HG02588 (cell line): ENCODE data around the gene USP5.
"Not testable (repeated sequence)": the region's sequence is repeated elsewhere in the genome, so short reads cannot be mapped to it uniquely, and the experiment has no call there.

Source experiments
- ATAC-seq: cut with Tn5 transposase; IDR thresholded peaks from one replicate; pipeline ENCODE4 v1.9.1; 2021; ENCODE audit warnings: mild to moderate bottlenecking, moderate library complexity; ENCODE audit not compliant: unreplicated experiment

The USP5 gene

GRCh38 chr12:6861391-6861790 lies 9.4 kb downstream of the USP5 start:
- ATAC-seq = no peak

DNA sequence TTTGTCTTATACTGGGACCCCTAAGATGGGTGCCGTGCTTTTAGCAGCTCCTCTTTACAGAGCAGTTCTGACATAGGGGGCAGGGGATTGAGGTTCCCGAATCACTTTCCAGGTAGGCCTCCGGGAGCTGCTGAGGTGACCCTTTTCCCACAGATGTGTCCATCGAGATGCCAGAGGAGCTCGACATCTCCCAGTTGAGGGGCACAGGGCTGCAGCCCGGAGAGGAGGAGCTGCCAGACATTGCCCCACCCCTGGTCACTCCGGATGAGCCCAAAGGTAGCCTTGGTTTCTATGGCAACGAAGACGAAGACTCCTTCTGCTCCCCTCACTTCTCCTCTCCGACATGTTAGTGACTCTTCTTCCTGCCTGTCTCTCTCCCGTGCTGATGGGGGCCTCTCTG lies 11.1 kb downstream of the USP5 start:
- no peak for ATAC-seq

DNA sequence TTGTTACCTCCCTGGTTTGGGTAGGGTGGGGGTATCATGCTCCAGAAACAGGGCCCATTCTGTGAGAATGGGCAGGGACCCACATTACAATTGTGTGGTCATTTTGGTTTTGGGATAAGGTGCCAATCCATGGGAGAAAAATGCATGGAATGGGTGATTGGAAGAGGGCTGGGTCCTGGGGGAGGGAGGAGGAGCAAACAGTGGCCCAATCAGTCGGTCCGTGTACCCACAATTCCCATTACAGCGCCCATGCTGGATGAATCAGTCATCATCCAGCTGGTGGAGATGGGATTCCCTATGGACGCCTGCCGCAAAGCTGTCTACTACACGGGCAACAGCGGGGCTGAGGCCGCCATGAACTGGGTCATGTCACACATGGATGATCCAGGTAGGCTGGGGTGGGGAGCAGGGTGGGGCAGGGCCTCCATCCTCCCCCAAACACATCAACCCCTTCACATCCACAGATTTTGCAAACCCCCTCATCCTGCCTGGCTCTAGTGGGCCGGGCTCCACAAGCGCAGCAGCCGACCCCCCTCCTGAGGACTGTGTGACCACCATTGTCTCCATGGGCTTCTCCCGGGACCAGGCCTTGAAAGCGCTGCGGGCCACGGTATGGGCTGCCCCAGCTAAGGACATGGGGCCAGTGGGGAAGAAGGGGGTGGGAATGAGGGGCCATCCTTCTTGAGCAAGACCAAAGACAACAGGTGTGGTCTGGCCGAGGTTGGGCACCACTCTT lies 11.8 kb downstream of the USP5 start:
- ATAC-seq = no peak

DNA sequence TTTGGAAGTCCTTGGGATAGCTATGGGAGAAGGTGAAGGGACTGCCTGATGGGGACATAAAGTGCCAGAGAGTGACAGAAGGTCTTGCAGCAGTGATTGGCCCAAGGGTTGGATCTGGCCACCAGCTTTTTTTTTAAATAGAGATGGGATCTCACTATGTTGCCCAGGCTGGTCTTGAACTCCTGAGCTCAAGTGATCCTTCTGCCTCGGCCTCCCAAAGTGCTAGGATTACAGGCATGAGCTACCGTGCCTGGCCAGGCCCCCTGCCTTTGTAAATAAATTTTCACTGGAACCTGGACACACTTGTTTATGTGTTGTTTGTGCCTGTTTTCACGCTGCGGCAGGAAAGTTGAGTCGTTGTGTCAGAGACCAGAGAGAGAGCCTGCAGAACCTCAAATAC lies 13.4 kb downstream of the USP5 start:
- ATAC-seq = not testable (repeated sequence)

- ATAC-seq = no peak
Measured at GRCh38 chr12:6866163-6866919, 14.4 kb downstream of the USP5 start.

- ATAC-seq = peak; percentile 14
Measured at GRCh38 chr12:6866920-6867412, 15.0 kb downstream of the USP5 start.

- ATAC-seq = peak; percentile 50
Measured at GRCh38 chr12:6867413-6868210, 15.7 kb downstream of the USP5 start, which contains the start of gene TPI1. Gene TPI1 (plus strand): TSS chr12:6867531. CDS start chr12:6867567, 36 bp downstream.

- ATAC-seq = no peak
Measured at GRCh38 chr12:6868211-6869048, 16.5 kb downstream of the USP5 start.

DNA sequence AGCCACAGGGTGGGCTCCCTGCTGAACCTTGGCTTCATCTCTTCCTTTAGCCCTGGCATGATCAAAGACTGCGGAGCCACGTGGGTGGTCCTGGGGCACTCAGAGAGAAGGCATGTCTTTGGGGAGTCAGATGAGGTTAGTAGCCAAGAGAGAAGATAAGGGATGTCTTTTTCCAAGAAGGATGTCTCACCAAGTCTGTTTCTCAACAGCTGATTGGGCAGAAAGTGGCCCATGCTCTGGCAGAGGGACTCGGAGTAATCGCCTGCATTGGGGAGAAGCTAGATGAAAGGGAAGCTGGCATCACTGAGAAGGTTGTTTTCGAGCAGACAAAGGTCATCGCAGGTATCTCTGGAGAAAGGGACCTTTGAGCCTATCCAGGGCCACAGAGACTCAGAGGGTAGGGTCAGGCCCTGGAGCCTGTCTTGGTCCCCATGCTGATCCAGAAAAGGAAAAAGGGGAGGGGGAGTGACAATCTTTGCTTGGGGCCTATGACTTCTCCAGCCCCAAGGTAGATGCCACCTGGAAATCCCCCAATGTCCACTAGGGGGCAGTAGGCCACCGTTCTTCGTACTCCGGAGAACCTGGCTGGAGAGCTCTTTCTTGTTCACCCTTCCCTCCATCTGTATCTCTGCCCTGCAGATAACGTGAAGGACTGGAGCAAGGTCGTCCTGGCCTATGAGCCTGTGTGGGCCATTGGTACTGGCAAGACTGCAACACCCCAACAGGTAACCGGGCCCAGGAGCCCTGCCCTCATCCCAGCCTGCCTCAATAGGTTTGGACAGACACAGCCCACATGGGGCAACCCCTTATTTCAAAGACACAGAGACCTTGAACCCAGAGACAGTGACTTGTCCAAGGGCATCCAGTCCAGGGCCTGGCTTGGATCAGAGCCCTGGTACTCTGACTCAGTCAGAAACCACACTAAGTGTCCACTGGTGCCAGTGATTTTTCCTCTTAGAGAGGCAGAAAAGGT lies 17.4 kb downstream of the USP5 start:
- ATAC-seq = no peak

DNA sequence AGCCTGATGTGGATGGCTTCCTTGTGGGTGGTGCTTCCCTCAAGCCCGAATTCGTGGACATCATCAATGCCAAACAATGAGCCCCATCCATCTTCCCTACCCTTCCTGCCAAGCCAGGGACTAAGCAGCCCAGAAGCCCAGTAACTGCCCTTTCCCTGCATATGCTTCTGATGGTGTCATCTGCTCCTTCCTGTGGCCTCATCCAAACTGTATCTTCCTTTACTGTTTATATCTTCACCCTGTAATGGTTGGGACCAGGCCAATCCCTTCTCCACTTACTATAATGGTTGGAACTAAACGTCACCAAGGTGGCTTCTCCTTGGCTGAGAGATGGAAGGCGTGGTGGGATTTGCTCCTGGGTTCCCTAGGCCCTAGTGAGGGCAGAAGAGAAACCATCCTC lies 18.4 kb downstream of the USP5 start:
- ATAC-seq = not testable (repeated sequence)

- ATAC-seq = no peak
Measured at GRCh38 chr12:6871052-6871957, 19.4 kb downstream of the USP5 start.

- peak; percentile 32 for ATAC-seq
Measured at GRCh38 chr12:6872073-6873048, 20.4 kb downstream of the USP5 start.

DNA sequence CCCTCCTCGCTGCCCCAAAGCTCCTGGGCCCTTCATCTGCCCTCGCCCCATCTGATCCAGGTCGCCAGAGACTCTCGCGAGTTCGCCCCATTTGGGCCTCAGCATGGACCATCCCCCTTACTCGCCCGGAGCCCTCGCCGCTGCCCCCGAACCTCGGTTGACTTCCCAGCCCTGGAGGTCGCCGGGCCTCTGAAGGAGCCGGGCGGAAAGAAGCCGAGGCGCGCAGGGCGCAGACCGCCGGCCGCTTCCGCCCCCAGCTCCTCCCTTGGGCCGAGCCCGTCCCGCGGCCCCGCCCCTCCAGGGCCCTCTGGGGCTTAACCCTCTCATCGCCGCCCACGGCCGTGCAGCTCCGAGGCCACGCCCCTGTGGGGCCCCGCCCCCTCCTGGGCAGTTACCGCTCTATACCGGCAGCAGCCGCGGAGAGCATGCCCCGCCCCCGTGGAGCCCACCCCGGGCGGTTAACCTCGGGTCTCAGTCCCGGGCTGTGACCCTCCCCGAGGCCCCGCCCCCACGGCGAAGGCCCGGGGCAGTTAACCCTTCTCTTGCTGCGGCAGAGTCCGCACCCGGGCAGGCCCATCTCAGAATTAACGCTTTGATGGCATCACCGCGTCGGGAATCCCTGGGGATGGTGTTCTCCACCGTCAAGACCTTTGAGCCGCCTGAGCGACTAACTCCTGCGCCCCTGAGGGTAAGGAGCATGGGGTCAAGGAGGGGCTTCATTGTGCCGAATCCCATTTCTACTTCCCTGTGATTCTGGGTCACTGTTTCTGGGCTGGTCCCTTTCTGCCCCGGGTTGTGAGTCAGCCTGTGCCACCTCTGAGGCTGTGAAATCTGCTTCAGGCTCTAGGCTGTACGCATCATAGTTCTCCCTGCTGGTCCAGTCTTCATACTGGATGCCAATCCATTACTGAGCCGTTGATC lies 21.4 kb downstream of the USP5 start, which contains the start of gene SPSB2:
SPSB2 (minus strand) TSS at position 210 of the 921 bp plus-strand sequence. CDS start 402 bp downstream, outside the sequence.
- ATAC-seq = peak; percentile 78

DNA sequence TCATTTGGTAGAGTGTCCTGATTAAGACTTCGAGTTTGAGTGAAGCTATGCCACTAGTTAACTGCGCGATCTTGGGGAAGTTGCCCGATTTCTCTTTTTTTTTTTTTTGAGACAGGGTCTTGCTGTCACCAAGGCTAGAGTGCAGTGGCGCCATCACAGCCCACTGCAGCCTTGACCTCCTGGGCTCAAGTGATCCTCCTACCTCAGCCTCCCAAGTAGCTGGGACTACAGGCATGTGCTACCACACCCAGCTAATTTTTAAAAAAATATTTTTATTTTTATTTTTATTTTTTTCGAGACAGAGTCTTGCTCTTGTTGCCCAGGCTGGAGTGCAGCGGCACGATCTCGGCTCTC lies 22.0 kb downstream of the USP5 start:
- ATAC-seq = not testable (repeated sequence)

DNA sequence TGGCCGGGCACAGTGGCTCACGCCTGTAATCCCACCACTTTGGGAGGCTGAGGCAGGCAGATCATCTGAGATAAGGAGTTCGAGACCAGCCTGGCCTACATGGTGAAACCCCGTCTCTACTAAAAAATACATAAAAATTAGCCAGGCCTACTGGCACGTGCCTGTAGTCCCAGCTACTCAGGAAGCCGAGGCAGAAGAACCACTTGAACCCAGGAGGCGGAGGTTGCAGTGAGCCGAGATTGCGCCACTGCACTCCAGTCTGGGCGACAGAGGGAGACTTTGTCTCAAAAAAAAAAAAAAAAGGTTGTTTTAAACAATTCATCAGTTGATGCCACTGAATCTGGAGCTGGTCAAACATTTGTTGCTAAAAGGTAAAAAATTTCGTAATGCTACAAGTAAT lies 27.9 kb downstream of the USP5 start:
- not testable (repeated sequence) for ATAC-seq

DNA sequence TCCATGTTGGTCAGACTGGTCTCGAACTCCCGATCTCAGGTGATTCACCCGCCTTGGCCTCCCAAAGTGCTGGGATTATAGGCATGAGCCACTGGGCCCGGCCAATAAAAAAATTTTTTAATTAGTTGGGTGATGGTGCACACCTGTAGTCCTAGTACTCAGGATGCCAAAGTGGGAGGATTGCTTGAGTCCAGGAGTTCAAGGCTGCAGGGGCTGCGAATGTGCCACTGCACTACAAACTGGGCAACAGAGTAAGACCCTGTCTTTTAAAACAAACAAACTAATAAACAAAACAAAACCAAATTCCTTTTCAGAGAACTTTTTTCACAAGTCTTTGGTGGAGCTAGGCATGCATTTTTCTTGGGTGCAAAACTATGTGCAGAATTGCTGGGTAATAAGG lies 31.3 kb downstream of the USP5 start:
- no peak for ATAC-seq
